HFFc6 (cell line): Measurements from ENCODE around the gene TAL2. TPM values are rescaled to one million over a fixed set of nuclear protein-coding genes. Genes with fewer than 3 reads are reported as not detected.
A peak's percentile ranks its signal among the peaks of the same experiment; 100 is the strongest.

Source experiments
- DNase-seq: peaks from one replicate; pipeline ENCODE4 v3.0.0-alpha.2; 2018
- H3K27ac Mint-ChIP-seq: 2 replicates; pipeline ENCODE4 v1.8.0; 2020; ENCODE audit warnings: mild to moderate bottlenecking, mixed read lengths
- H3K27me3 Mint-ChIP-seq: 2 replicates; pipeline ENCODE4 v1.8.0; 2021; ENCODE audit warnings: mild to moderate bottlenecking, moderate library complexity, mixed read lengths; ENCODE audit not compliant: insufficient read depth
- H3K36me3 Mint-ChIP-seq: 2 replicates; pipeline ENCODE4 v1.8.0; 2021; ENCODE audit warnings: low read depth, mixed read lengths
- H3K4me1 Mint-ChIP-seq: 2 replicates; pipeline ENCODE4 v1.8.0; 2020; ENCODE audit warnings: low read depth, mixed read lengths
- H3K4me3 Mint-ChIP-seq: 2 replicates; pipeline ENCODE4 v1.8.0; 2020; ENCODE audit warnings: mild to moderate bottlenecking, moderate library complexity, mixed read lengths
- H3K9me3 Mint-ChIP-seq: 2 replicates; pipeline ENCODE4 v1.8.0; 2020; ENCODE audit warnings: mild to moderate bottlenecking, mixed read lengths
- CTCF ChIP-seq: fragments of 200-600 bp; sonication (generic); IDR thresholded peaks from 2 replicates; pipeline ENCODE4 v1.5.0; 2021; ENCODE audit warnings: antibody characterized with exemption, mild to moderate bottlenecking
- total RNA-seq, 6 experiments: library from RNA; stranded (reverse); fragmentation: NEBNext Ultra II Directional; extraction: Animal tissue kit (Norgen Biotek cat#: 25700); gene quantifications; 2 replicates in 1 of 6; 3 replicates in 5 of 6; pipeline ENCODE4 v1.2.3, GENCODE V29; 2021

Gene TAL2
- total RNA-seq, 6 experiments from 2014 or later: not detected

- Mint-ChIP-seq H3K36me3 (no peaks in the 10 kb centered on the region), H3K4me3 (no peak overlapping the region), H3K9me3 (no peaks in the 10 kb centered on the region), H3K4me1 (peaks cover 14% of the 10 kb centered on the region), H3K27me3 (peaks cover 1% of the 10 kb centered on the region), H3K27ac (0 out of 2 replicates have a peak overlapping the region, but pooled peaks have one; percentile 18)
- no peak for TF ChIP-seq CTCF
- DNase-seq: no peak
Observed at GRCh38 chr9:105681313-105681712, 19.1 kb downstream of the TAL2 start.

- Mint-ChIP-seq H3K4me3 (no peak overlapping the region), H3K27ac (no peak overlapping the region), H3K27me3 (peaks cover 1% of the 10 kb centered on the region), H3K9me3 (no peaks in the 10 kb centered on the region), H3K36me3 (no peaks in the 10 kb centered on the region), H3K4me1 (peaks cover 14% of the 10 kb centered on the region)
- DNase-seq: peak; percentile 72
- TF ChIP-seq CTCF: no peak
Observed at GRCh38 chr9:105681724-105682123, 19.5 kb downstream of the TAL2 start.

GRCh38 chr9:105683688-105684275 is 21.5 kb downstream of the TAL2 start:
- H3K27ac Mint-ChIP-seq: no peak overlapping the region
- H3K4me3 Mint-ChIP-seq: no peak overlapping the region
- DNase-seq: no peak
- H3K36me3 Mint-ChIP-seq: no peaks in the 10 kb centered on the region
- H3K4me1 Mint-ChIP-seq: peaks cover 14% of the 10 kb centered on the region
- peaks cover 1% of the 10 kb centered on the region for H3K27me3 Mint-ChIP-seq
- H3K9me3 Mint-ChIP-seq: no peaks in the 10 kb centered on the region
- TF ChIP-seq CTCF: no peak

- no peaks in the 10 kb centered on the region for H3K9me3 Mint-ChIP-seq
- TF ChIP-seq CTCF: no peak
- H3K27ac Mint-ChIP-seq: no peak overlapping the region
- H3K4me1 Mint-ChIP-seq: peaks cover 5% of the 10 kb centered on the region
- peaks cover 1% of the 10 kb centered on the region for H3K27me3 Mint-ChIP-seq
- DNase-seq: no peak
- no peaks in the 10 kb centered on the region for H3K36me3 Mint-ChIP-seq
- H3K4me3 Mint-ChIP-seq: no peak overlapping the region
Observed at GRCh38 chr9:105686936-105687335, 24.7 kb downstream of the TAL2 start.

GRCh38 chr9:105690742-105691141 is 28.5 kb downstream of the TAL2 start:
- TF ChIP-seq CTCF: peak; percentile 79
- Mint-ChIP-seq H3K27me3 (peaks cover 6% of the 10 kb centered on the region), H3K4me1 (peaks cover 17% of the 10 kb centered on the region), H3K9me3 (no peaks in the 10 kb centered on the region), H3K4me3 (no peak overlapping the region), H3K36me3 (no peaks in the 10 kb centered on the region), H3K27ac (no peak overlapping the region)
- no peak for DNase-seq
